ENCODE data around the gene PDZRN3.

Gene PDZRN3

GRCh38 chr3:73653351-73653750 lies 28.6 kb upstream of the PDZRN3 start:
- no peak for TF ChIP-seq CTCF (conservative IDR thresholded peaks at IDR 0.05)
- no peak overlapping the region for H3K27ac ChIP-seq

GRCh38 chr3:73652896-73653295 lies 28.2 kb upstream of the PDZRN3 start:
- no peak overlapping the region for H3K27ac ChIP-seq
- TF ChIP-seq CTCF (conservative IDR thresholded peaks at IDR 0.05), result no peak

- no peak overlapping the region for H3K27ac ChIP-seq
These were observed 12.3 kb upstream of the PDZRN3 start for GRCh38 chr3:73637042-73637441.

GRCh38 chr3:73635254-73635653 lies 10.5 kb upstream of the PDZRN3 start:
- TF ChIP-seq CTCF (conservative IDR thresholded peaks at IDR 0.05), result no peak
- H3K27ac ChIP-seq, result no peak overlapping the region

More at GRCh38 chr3:73637042-73637441, 12.3 kb upstream of the PDZRN3 start:
- no peak for TF ChIP-seq CTCF (conservative IDR thresholded peaks at IDR 0.05)

- H3K27ac ChIP-seq, result no peak overlapping the region
- no peak for TF ChIP-seq CTCF (conservative IDR thresholded peaks at IDR 0.05)
These were observed 9.2 kb upstream of the PDZRN3 start for GRCh38 chr3:73633916-73634344.

GRCh38 chr3:73633453-73633852 lies 8.7 kb upstream of the PDZRN3 start:
- TF ChIP-seq CTCF (conservative IDR thresholded peaks at IDR 0.05), result no peak
- no peak overlapping the region for H3K27ac ChIP-seq

- TF ChIP-seq CTCF (conservative IDR thresholded peaks at IDR 0.05), result no peak
- H3K27ac ChIP-seq, result no peak overlapping the region
These were observed 1.4 kb upstream of the PDZRN3 start for GRCh38 chr3:73626106-73626505.

All from VCaP (cell line).